HepG2 (cell line): Measurements from ENCODE around the gene TUBB4B. TPM values are rescaled to one million over a fixed set of nuclear protein-coding genes. Genes with fewer than 3 reads are reported as not detected.

Source experiments
- AGO2 ChIP-seq: fragments of 200-400 bp; formaldehyde crosslinking; optimal IDR thresholded peaks from 2 replicates; pipeline ENCODE3; 2017; ENCODE audit warnings: mild to moderate bottlenecking, low read depth, low read length, moderate library complexity
- ARID4A ChIP-seq: sonication (generic); formaldehyde crosslinking; IDR thresholded peaks from 2 replicates; pipeline ENCODE4 v1.5.0; 2020; ENCODE audit warnings: mild to moderate bottlenecking, missing genetic modification reagents, borderline replicate concordance
- ATF4 ChIP-seq, 2 experiments: fragments of 450-650 bp in 1 of 2; sonication (generic) in 1 of 2; formaldehyde crosslinking; IDR thresholded peaks; 2 replicates each; pipeline versions ENCODE4 v1.5.0 to v1.8.0; 2020 to 2022; ENCODE audit warnings: mild to moderate bottlenecking in 1 of 2, missing genetic modification reagents in 1 of 2
- CBX2 ChIP-seq, 2 experiments: fragments of 200-600 bp in 1 of 2; sonication (generic); formaldehyde crosslinking in 1 of 2; IDR thresholded peaks; 2 replicates each; pipeline versions ENCODE4 v1.7.0 to v1.8.1; 2018 to 2022; ENCODE audit warnings: low read depth in 2 of 2, low read length in 1 of 2, mild to moderate bottlenecking in 1 of 2, missing genetic modification reagents in 1 of 2
- EEA1 ChIP-seq: sonication (generic); formaldehyde crosslinking; IDR thresholded peaks from 2 replicates; pipeline ENCODE4 v1.5.1; 2020; ENCODE audit warnings: mild to moderate bottlenecking, missing genetic modification reagents, borderline replicate concordance
- GABPB1 ChIP-seq: IDR thresholded peaks from 2 replicates; pipeline ENCODE4 v1.6.1; 2016; ENCODE audit warnings: mild to moderate bottlenecking, missing genetic modification reagents, moderate library complexity, missing compliant biosample characterization
- GATAD2A ChIP-seq: IDR thresholded peaks from 2 replicates; pipeline ENCODE4 v1.6.1; 2016
- HNF4A ChIP-seq: sonication (generic); formaldehyde crosslinking; IDR thresholded peaks from 2 replicates; pipeline ENCODE4 v1.4.0; 2020; ENCODE audit warnings: missing genetic modification reagents
- NPAS2 ChIP-seq: sonication (generic); formaldehyde crosslinking; IDR thresholded peaks from 2 replicates; pipeline ENCODE4 v1.8.0; 2022; ENCODE audit warnings: mild to moderate bottlenecking, missing genetic modification reagents, borderline replicate concordance
- RELA ChIP-seq: sonication (generic); formaldehyde crosslinking; IDR thresholded peaks from 2 replicates; pipeline ENCODE4 v1.4.0; 2020; ENCODE audit warnings: missing genetic modification reagents
- SNAPC5 ChIP-seq: sonication (generic); formaldehyde crosslinking; IDR thresholded peaks from 2 replicates; pipeline ENCODE4 v1.8.1; 2023; ENCODE audit warnings: mild to moderate bottlenecking, missing genetic modification reagents, borderline replicate concordance
- SYNCRIP ChIP-seq: fragments of 200-400 bp; formaldehyde crosslinking; IDR thresholded peaks from 2 replicates; pipeline ENCODE4 v1.6.1; 2018; ENCODE audit warnings: mild to moderate bottlenecking, low read depth, low read length; ENCODE audit not compliant: insufficient read depth
- TFAP4 ChIP-seq: sonication (generic); IDR thresholded peaks from 2 replicates; pipeline ENCODE4 v1.6.1; 2016; ENCODE audit warnings: low read depth, borderline replicate concordance
- XRCC5 ChIP-seq: fragments of 200-400 bp; formaldehyde crosslinking; optimal IDR thresholded peaks from 2 replicates; pipeline ENCODE3; 2017; ENCODE audit warnings: mild to moderate bottlenecking, low read length
- ZC3H4 ChIP-seq: sonication (generic); formaldehyde crosslinking; IDR thresholded peaks from 2 replicates; pipeline ENCODE4 v1.4.0; 2020; ENCODE audit warnings: missing genetic modification reagents, borderline replicate concordance
- ZEB1 ChIP-seq: IDR thresholded peaks from 2 replicates; pipeline ENCODE4 v1.6.1; 2012; ENCODE audit warnings: mild to moderate bottlenecking, low read depth, inconsistent platforms; ENCODE audit not compliant: insufficient replicate concordance
- ZNF710 ChIP-seq: sonication (generic); formaldehyde crosslinking; IDR thresholded peaks from 2 replicates; pipeline ENCODE4 v1.5.0; 2020; ENCODE audit warnings: mild to moderate bottlenecking, missing genetic modification reagents, borderline replicate concordance
- ZNF740 ChIP-seq: sonication (generic); formaldehyde crosslinking; IDR thresholded peaks from 2 replicates; pipeline ENCODE4 v1.4.0; 2020; ENCODE audit warnings: missing genetic modification reagents
- ZNF775 ChIP-seq: sonication (generic); formaldehyde crosslinking; IDR thresholded peaks from 2 replicates; pipeline ENCODE4 v1.4.0; 2020; ENCODE audit warnings: missing genetic modification reagents, mild to moderate bottlenecking, moderate library complexity, borderline replicate concordance
- polyA plus RNA-seq, 8 experiments: library from polyadenylated mRNA; depleted of rRNA in 3 of 8; stranded (reverse) in 7 of 8; unstranded in 1 of 8; fragments of >200 nt; fragmentation: Illumina TruSeq in 4 of 8; extraction: Trizol in 4 of 8; gene quantifications; 2 replicates each; pipeline versions ENCODE4 v1.2.1 to v1.2.3, GENCODE V29; 2011 to 2016; ENCODE audit warnings: low read depth in 4 of 8, missing spikeins in 1 of 8, mixed read lengths in 1 of 8; ENCODE audit not compliant: insufficient read depth in 1 of 8
- total RNA-seq, 5 experiments: library from RNA; depleted of rRNA; stranded (reverse); fragments of >200 nt; fragmentation: Illumina TruSeq; extraction: Trizol; gene quantifications; 2 replicates each; pipeline ENCODE4 v1.2.3, GENCODE V29; 2016; ENCODE audit warnings: low read depth in 1 of 5

TUBB4B gene
- total and polyA plus RNA-seq, 2 of the 13 experiments (the other 11 are each of a cell fraction or from before 2014, with no cell fraction given) = 182 to 412 TPM

- TF ChIP-seq ARID4A (CRISPR knock-in tag) (peak; percentile 31; the same call in 1 of the 2 replicates), EEA1 (CRISPR knock-in tag) (no peak), GATAD2A (CRISPR knock-in tag) (peak; percentile 59; the same call in 1 of the 2 replicates), ZNF710 (0 out of 2 replicates have a peak, but pooled peaks have one; percentile 19), NPAS2 (CRISPR knock-in tag) (no peak), CBX2 (IDR thresholded peaks at IDR 0.05; ENCODE audit: low read depth, low read length) (no peak), CBX2 (CRISPR knock-in tag; IDR thresholded peaks at IDR 0.05; ENCODE audit: low read depth) (no peak), ATF4 (CRISPR knock-in tag; IDR thresholded peaks at IDR 0.05) (no peak), ZNF775 (CRISPR knock-in tag) (no peak), XRCC5 (no peak), SNAPC5 (no peak), ZC3H4 (CRISPR knock-in tag) (no peak), HNF4A (peak; percentile 67), TFAP4 (peak; percentile 44; the same call in 1 of the 2 replicates), GABPB1 (CRISPR knock-in tag) (no peak), RELA (CRISPR knock-in tag) (no peak), ZEB1 (peak; percentile 94), AGO2 (peak; percentile 80), ZNF740 (CRISPR knock-in tag) (peak; percentile 71; the same call in 1 of the 2 replicates), SYNCRIP (no peak)
These were observed 42.8 kb upstream of the TUBB4B start (continued) for GRCh38 chr9:137198051-137198901.
